Osteocyte (in vitro differentiated cells): ENCODE measurements around the gene CD8B2. TPM values are rescaled to one million over a fixed set of nuclear protein-coding genes. Genes with fewer than 3 reads are reported as not detected.
"Not testable (repeated sequence)": the region's sequence is repeated elsewhere in the genome, so short reads cannot be mapped to it uniquely, and the experiment has no call there.

Experiments
- DNase-seq: peaks from one replicate; pipeline ENCODE4 v3.0.0; 2021; ENCODE audit warnings: mixed read lengths; ENCODE audit not compliant: unreplicated experiment; ENCODE audit errors: extremely low spot score
- H3K27ac Mint-ChIP-seq: one replicate; pipeline ENCODE4 v1.8.0; 2021; ENCODE audit warnings: mild to moderate bottlenecking, mixed read lengths; ENCODE audit not compliant: unreplicated experiment
- H3K27me3 Mint-ChIP-seq: one replicate; pipeline ENCODE4 v1.8.0; 2021; ENCODE audit warnings: mixed read lengths; ENCODE audit not compliant: unreplicated experiment
- H3K36me3 Mint-ChIP-seq: one replicate; pipeline ENCODE4 v1.8.0; 2021; ENCODE audit warnings: mixed read lengths; ENCODE audit not compliant: unreplicated experiment
- H3K4me1 Mint-ChIP-seq: one replicate; pipeline ENCODE4 v1.8.0; 2021; ENCODE audit warnings: mixed read lengths; ENCODE audit not compliant: unreplicated experiment
- H3K4me3 Mint-ChIP-seq: one replicate; pipeline ENCODE4 v1.8.0; 2021; ENCODE audit warnings: mild to moderate bottlenecking, moderate library complexity, mixed read lengths; ENCODE audit not compliant: unreplicated experiment
- H3K9me3 Mint-ChIP-seq: one replicate; pipeline ENCODE4 v1.8.0; 2021; ENCODE audit warnings: mixed read lengths; ENCODE audit not compliant: unreplicated experiment
- total RNA-seq: library from RNA; stranded (reverse); gene quantifications from 2 replicates; pipeline ENCODE4 v1.2.1, GENCODE V29; 2021
- TF ChIP-seq, protein P1 (sequence below): fragments of 200-600 bp; sonication (generic); IDR thresholded peaks from 2 replicates; pipeline ENCODE4 v1.5.0; 2021; ENCODE audit warnings: antibody characterized with exemption, mild to moderate bottlenecking, moderate library complexity

The CD8B2 gene
- total RNA-seq, 1 donor from 2014 or later = not detected

DNA sequence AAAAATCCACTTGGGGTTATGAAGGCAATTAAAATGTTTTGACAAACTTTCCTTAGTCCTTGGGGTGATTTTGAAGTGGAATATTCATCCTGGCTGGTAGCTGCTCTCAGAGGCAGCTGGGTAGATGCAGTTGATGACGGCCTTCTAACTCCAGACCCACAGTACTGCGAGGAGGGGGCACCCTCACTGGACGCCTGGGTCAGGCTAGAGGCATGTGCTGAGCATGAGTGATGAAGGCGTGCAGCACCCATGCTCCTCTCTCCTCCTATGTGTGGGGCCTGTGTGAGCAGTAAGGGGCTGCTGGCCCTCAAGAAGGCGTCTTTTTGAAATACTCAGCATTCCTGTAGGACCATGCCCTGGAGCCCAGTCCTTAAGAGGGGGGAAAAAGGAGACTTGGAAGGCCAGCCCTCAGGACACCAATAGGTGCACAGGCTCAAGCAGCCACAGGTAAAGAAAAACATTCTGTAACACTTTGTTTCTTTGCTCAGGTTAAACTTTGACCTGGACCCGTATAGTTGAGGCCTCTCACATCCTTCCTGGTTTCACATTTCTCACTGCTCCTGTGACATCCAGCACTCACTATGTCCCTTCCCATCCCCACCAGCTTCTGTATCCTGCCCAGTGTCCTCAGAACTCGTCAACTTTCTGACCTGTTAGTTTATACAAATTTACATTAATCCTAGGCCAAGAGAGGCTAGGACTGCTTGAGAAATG is 64.4 kb downstream of the CD8B2 start:
- H3K36me3 Mint-ChIP-seq = no peaks in the 10 kb centered on the region
- peaks cover 2% of the 10 kb centered on the region for H3K9me3 Mint-ChIP-seq
- no peak overlapping the region for H3K27ac Mint-ChIP-seq
- peaks cover 31% of the 10 kb centered on the region for H3K27me3 Mint-ChIP-seq
- no peaks in the 10 kb centered on the region for H3K4me1 Mint-ChIP-seq
- TF ChIP-seq, protein P1, sequence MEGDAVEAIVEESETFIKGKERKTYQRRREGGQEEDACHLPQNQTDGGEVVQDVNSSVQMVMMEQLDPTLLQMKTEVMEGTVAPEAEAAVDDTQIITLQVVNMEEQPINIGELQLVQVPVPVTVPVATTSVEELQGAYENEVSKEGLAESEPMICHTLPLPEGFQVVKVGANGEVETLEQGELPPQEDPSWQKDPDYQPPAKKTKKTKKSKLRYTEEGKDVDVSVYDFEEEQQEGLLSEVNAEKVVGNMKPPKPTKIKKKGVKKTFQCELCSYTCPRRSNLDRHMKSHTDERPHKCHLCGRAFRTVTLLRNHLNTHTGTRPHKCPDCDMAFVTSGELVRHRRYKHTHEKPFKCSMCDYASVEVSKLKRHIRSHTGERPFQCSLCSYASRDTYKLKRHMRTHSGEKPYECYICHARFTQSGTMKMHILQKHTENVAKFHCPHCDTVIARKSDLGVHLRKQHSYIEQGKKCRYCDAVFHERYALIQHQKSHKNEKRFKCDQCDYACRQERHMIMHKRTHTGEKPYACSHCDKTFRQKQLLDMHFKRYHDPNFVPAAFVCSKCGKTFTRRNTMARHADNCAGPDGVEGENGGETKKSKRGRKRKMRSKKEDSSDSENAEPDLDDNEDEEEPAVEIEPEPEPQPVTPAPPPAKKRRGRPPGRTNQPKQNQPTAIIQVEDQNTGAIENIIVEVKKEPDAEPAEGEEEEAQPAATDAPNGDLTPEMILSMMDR = no peak
- no peak overlapping the region for H3K4me3 Mint-ChIP-seq
- DNase-seq = no peak

DNA sequence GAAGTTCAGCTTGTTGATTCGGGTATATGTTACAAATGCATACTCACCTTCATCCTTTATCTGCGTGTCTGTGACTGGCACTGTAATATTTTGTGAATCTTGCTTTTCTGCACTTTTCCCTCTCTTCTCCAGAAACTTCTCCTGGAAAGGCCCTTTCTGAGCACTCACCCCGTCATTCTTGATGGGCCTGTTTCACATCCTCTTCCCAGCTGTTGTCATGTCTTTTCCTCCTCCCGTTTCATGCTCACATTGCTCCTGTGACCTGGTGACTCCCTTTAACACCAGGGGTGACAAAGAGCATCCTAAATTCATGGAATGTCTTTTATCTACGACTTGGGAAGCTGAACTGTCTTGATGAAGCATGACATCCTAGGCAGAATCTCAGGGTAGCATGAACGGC is 65.8 kb downstream of the CD8B2 start:
- no peak overlapping the region for H3K4me3 Mint-ChIP-seq
- H3K27me3 Mint-ChIP-seq = peaks cover 31% of the 10 kb centered on the region
- DNase-seq = no peak
- no peak overlapping the region for H3K27ac Mint-ChIP-seq
- TF ChIP-seq, protein P1 = no peak
- peaks cover 7% of the 10 kb centered on the region for H3K9me3 Mint-ChIP-seq
- H3K4me1 Mint-ChIP-seq = no peaks in the 10 kb centered on the region
- no peaks in the 10 kb centered on the region for H3K36me3 Mint-ChIP-seq

DNA sequence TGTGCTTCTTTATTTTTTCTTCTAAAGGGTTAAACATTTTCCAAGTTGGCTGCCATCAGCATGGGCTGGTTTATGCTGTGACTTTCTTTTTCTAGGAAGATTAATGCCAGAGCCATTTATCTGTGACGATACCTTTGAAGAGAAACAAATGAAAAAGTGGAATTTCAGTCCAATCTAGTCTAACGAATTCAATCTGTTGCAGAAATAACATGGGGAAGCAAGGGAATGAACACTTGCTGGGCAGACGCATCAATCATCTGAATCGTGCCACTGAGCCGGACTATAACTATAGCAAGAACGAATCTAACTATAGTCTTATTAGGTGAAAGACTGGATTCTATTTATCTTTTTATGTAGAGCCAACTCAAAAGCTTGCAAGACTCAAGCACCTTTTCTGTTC is 66.2 kb downstream of the CD8B2 start:
- Mint-ChIP-seq H3K36me3 (no peaks in the 10 kb centered on the region), H3K9me3 (peaks cover 7% of the 10 kb centered on the region), H3K27me3 (peaks cover 29% of the 10 kb centered on the region), H3K27ac (no peak overlapping the region), H3K4me3 (no peak overlapping the region), H3K4me1 (no peaks in the 10 kb centered on the region)
- DNase-seq = no peak
- TF ChIP-seq, protein P1 = no peak

DNA sequence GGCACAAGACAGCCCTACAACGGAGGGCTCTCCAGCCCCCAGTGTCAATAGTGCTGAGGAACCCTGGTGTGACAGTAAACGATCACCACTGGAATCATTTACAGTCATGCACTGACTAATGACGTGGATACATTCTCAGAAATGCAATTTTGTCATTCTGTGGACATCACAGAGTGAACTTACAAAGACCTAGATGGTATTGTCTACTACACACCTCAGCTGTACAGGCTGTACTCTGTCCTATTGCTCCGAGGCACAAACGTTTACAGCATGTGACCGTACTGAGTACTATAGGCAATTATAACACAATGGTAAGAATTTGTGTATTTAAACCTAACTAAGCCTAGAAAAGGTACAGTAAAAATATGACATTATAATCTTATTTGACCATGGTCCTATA is 67.2 kb downstream of the CD8B2 start:
- Mint-ChIP-seq H3K9me3 (peaks cover 7% of the 10 kb centered on the region), H3K27ac (no peak overlapping the region), H3K4me3 (no peak overlapping the region), H3K36me3 (no peaks in the 10 kb centered on the region), H3K4me1 (no peaks in the 10 kb centered on the region), H3K27me3 (peaks cover 26% of the 10 kb centered on the region)
- TF ChIP-seq, protein P1 = no peak
- DNase-seq = no peak

DNA sequence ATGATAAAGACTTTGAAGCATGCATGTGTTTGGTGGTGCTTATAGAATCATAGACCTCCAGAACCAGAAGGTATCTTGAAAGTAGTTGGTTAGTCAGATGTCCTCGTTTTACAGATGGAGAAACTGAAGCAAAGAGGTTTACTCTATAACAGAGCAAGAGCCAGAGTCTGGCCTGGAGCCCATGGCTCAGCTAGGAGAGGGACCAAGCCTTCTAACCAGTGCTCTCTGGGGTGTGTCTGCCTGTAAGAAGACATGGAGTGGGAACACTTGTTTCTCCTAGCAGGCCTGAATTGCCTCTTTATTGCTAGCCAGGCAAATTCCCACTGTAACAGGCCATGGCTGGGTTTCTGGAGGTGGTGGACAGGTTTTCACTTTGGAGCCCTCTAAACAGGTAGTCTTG is 67.9 kb downstream of the CD8B2 start:
- Mint-ChIP-seq H3K27me3 (peaks cover 30% of the 10 kb centered on the region), H3K4me3 (no peak overlapping the region), H3K9me3 (peaks cover 7% of the 10 kb centered on the region), H3K27ac (no peak overlapping the region), H3K4me1 (no peaks in the 10 kb centered on the region), H3K36me3 (no peaks in the 10 kb centered on the region)
- TF ChIP-seq, protein P1 = no peak
- no peak for DNase-seq

DNA sequence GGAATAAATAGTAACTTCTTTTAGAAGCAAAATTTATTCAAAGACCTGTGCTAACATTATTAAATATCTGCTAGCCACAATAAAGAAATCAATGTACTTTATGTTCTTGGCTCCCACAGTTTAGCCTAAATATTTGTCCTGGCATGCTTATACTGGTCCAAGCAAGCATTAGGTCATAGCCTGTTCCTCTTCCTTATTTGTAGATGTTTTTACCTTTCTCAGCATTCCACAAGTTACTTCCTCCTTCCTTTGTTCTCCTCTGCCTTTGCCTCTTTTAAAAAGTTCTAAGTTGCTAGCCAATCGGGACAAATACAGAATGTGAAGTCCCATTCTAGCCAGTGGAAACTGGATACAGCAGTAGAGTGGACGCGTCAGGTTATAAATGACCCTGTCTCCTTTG is 72.6 kb downstream of the CD8B2 start:
- DNase-seq, H3K4me3 Mint-ChIP-seq, H3K9me3 Mint-ChIP-seq, H3K27ac Mint-ChIP-seq, H3K36me3 Mint-ChIP-seq, H3K4me1 Mint-ChIP-seq: not testable (repeated sequence)
- peaks cover 34% of the 10 kb centered on the region for H3K27me3 Mint-ChIP-seq
